Subcutaneous adipose tissue (tissue), 4 donors: Measurements from ENCODE around the gene TGFBR3L. TPM values are rescaled to one million over a fixed set of nuclear protein-coding genes. Genes with fewer than 3 reads are reported as not detected.

Source experiments
- total RNA-seq, 4 donors: library from RNA; depleted of rRNA; stranded (reverse); fragments of >200 nt; gene quantifications; one replicate each; pipeline ENCODE4 v1.1.0, GENCODE V29; 2016
- TF ChIP-seq, protein P1 (sequence below): fragments of 450-650 bp; IDR thresholded peaks from one replicate; pipeline ENCODE4 v1.5.1; 2016; ENCODE audit warnings: low read depth, mild to moderate bottlenecking, control low read depth, antibody characterized with exemption, moderate library complexity

The TGFBR3L gene
- total RNA-seq, 4 donors from 2014 or later = not detected

GRCh38 chr19:7895565-7895964 is 19.1 kb upstream of the TGFBR3L start:
- TF ChIP-seq, protein P1, sequence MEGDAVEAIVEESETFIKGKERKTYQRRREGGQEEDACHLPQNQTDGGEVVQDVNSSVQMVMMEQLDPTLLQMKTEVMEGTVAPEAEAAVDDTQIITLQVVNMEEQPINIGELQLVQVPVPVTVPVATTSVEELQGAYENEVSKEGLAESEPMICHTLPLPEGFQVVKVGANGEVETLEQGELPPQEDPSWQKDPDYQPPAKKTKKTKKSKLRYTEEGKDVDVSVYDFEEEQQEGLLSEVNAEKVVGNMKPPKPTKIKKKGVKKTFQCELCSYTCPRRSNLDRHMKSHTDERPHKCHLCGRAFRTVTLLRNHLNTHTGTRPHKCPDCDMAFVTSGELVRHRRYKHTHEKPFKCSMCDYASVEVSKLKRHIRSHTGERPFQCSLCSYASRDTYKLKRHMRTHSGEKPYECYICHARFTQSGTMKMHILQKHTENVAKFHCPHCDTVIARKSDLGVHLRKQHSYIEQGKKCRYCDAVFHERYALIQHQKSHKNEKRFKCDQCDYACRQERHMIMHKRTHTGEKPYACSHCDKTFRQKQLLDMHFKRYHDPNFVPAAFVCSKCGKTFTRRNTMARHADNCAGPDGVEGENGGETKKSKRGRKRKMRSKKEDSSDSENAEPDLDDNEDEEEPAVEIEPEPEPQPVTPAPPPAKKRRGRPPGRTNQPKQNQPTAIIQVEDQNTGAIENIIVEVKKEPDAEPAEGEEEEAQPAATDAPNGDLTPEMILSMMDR = no peak

- TF ChIP-seq, protein P1 = no peak
Measured at GRCh38 chr19:7897292-7897691, 17.3 kb upstream of the TGFBR3L start.

GRCh38 chr19:7898967-7899366 is 15.7 kb upstream of the TGFBR3L start:
- TF ChIP-seq, protein P1 = no peak

DNA sequence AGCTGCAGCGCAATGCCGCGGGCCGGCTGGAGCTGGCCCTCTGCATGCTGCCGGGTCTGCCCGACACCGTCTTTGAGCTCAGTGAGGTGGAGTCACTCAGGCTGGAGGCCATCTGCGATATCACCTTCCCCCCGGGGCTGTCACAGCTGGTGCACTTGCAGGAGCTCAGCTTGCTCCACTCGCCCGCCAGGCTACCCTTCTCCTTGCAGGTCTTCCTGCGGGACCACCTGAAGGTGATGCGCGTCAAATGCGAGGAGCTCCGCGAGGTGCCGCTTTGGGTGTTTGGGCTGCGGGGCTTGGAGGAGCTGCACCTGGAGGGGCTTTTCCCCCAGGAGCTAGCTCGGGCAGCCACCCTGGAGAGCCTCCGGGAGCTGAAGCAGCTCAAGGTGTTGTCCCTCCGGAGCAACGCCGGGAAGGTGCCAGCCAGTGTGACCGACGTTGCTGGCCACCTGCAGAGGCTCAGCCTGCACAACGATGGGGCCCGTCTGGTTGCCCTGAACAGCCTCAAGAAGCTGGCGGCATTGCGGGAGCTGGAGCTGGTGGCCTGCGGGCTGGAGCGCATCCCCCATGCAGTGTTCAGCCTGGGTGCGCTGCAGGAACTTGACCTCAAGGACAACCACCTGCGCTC is 14.8 kb upstream of the TGFBR3L start:
- TF ChIP-seq, protein P1 = no peak

DNA sequence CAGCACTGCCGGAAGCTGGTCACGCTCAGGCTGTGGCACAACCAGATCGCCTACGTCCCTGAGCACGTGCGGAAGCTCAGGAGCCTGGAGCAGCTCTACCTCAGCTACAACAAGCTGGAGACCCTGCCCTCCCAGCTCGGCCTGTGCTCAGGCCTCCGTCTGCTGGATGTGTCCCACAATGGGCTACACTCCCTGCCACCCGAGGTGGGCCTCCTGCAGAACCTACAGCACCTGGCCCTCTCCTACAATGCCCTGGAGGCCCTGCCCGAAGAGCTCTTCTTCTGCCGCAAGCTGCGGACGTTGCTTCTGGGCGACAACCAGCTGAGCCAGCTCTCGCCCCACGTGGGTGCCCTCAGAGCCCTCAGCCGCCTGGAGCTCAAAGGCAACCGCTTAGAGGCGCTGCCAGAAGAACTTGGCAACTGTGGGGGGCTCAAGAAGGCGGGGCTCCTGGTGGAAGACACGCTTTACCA is 14.2 kb upstream of the TGFBR3L start:
- TF ChIP-seq, protein P1 = no peak

DNA sequence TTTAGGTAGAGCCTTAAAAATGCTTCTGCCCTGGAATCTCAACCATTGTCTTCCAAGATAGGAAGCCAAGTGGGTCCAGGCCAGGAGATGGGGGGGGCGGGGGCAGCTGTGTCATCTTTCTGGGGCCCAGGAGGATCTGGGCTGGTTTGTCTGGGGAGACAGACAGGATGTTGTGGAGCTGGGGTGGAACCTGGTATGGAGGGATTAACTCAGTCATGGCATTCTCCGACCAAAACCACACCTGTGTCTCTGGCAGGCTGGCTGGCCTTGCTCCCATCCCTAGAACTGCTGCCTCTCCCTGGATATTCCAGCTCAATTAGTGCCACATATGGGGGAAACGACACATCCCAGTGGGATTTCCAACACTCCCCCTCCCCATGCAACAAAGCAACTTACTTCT is 13.7 kb upstream of the TGFBR3L start:
- TF ChIP-seq, protein P1 = no peak

- TF ChIP-seq, protein P1 = no peak
Measured at GRCh38 chr19:7901337-7901736, 13.3 kb upstream of the TGFBR3L start.
